ENCODE measurements around the gene PCSK5. TPM values are rescaled to one million over a fixed set of nuclear protein-coding genes. Genes with fewer than 3 reads are reported as not detected.

PCSK5 gene
- total RNA-seq, 4 donors from 2014 or later: 9.6 to 41.8 (median 15.1) TPM

DNA sequence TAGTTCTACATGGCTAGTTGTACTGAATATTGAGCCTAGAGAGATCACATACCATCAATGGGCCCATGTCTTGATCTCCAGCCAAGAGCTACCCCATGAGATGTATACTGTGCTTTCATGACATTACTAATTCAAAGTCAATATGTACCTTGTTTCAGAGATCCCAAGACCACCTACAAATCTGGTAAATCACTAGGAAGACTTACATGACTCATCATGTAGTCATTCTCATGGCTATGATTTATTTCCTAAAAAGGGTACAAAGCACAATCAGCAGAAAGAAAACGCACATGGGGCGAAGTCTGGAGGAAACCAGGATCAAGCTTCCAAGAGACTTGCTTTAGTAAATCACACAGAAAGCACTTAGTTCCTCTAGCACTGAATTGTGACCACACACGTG is 103.0 kb downstream of the PCSK5 start:
- intact Hi-C loops (cut with DNase I): no loop called here
- H3K27me3 ChIP-seq: no peaks in the 10 kb centered on the region
- TF ChIP-seq, protein P1, sequence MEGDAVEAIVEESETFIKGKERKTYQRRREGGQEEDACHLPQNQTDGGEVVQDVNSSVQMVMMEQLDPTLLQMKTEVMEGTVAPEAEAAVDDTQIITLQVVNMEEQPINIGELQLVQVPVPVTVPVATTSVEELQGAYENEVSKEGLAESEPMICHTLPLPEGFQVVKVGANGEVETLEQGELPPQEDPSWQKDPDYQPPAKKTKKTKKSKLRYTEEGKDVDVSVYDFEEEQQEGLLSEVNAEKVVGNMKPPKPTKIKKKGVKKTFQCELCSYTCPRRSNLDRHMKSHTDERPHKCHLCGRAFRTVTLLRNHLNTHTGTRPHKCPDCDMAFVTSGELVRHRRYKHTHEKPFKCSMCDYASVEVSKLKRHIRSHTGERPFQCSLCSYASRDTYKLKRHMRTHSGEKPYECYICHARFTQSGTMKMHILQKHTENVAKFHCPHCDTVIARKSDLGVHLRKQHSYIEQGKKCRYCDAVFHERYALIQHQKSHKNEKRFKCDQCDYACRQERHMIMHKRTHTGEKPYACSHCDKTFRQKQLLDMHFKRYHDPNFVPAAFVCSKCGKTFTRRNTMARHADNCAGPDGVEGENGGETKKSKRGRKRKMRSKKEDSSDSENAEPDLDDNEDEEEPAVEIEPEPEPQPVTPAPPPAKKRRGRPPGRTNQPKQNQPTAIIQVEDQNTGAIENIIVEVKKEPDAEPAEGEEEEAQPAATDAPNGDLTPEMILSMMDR (IDR thresholded peaks at IDR 0.05): no peak
- no peak for TF ChIP-seq POLR2A (IDR thresholded peaks at IDR 0.05)
- no peaks in the 10 kb centered on the region for H3K36me3 ChIP-seq
- H3K27ac ChIP-seq: no peak overlapping the region
- peaks cover 8 to 10% of the 10 kb centered on the region in 2 donors for H3K4me1 ChIP-seq
- no peak overlapping the region for H3K4me3 ChIP-seq (replicated peaks in 1 of 3)
- no peak for DNase-seq
- no peaks in the 10 kb centered on the region for H3K9me3 ChIP-seq
- WGBS, 2 donors: 89 to 90% methylated on average over 3 of the region's 3 CpGs

DNA sequence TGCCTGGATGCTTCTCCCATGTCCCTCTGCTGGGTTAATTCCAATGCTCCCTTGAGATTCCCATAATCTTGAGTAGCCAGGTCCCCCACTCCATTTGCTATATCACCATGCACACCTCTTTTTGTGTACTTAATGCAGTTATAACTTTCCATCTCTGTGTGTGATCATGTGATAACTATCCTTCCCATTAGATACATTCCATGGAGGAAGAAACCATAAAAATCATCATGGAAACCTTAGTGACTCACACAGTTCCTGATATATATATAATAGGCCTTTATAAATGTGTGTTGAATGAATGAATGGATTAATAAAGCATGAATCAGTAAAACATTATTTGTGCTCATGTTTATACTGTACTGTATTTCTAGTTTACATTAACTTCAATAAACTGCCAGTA is 104.6 kb downstream of the PCSK5 start:
- H3K36me3 ChIP-seq: no peaks in the 10 kb centered on the region
- no peaks in the 10 kb centered on the region for H3K27me3 ChIP-seq
- no peak for TF ChIP-seq POLR2A (IDR thresholded peaks at IDR 0.05)
- TF ChIP-seq, protein P1 (IDR thresholded peaks at IDR 0.05): no peak
- H3K4me3 ChIP-seq (replicated peaks in 1 of 3): no peak overlapping the region
- no peaks in the 10 kb centered on the region for H3K9me3 ChIP-seq
- intact Hi-C loops (cut with DNase I): no loop called here
- no peak overlapping the region for H3K27ac ChIP-seq
- DNase-seq: no peak
- peaks cover 8 to 11% of the 10 kb centered on the region in 2 donors for H3K4me1 ChIP-seq

DNA sequence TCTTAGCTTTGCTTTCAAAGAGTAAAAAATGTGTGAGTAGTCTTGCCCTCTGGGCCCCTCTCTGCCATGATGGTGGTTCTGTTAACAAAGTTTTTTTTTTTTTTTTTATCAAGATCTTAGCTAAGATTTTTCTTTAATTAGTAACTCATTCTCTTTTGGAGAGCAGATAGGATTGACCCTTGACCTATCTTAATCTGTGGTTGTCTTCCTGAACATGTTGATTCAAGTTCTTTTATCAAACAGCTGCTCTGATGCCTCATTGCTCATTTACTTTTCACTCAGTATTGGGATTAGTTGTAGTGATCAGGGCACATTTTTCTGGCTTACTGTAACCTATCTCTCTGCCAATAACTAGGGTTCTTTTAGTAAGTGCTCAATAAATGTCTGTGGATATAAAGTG is 106.3 kb downstream of the PCSK5 start:
- peaks cover 8 to 11% of the 10 kb centered on the region in 2 donors for H3K4me1 ChIP-seq
- TF ChIP-seq, protein P1 (IDR thresholded peaks at IDR 0.05): no peak
- TF ChIP-seq POLR2A (IDR thresholded peaks at IDR 0.05): no peak
- H3K27me3 ChIP-seq: no peaks in the 10 kb centered on the region
- no peaks in the 10 kb centered on the region for H3K36me3 ChIP-seq
- no peaks in the 10 kb centered on the region for H3K9me3 ChIP-seq
- DNase-seq: no peak
- H3K27ac ChIP-seq: no peak overlapping the region
- no peak overlapping the region for H3K4me3 ChIP-seq (replicated peaks in 1 of 3)
- intact Hi-C loops (cut with DNase I): no loop called here

DNA sequence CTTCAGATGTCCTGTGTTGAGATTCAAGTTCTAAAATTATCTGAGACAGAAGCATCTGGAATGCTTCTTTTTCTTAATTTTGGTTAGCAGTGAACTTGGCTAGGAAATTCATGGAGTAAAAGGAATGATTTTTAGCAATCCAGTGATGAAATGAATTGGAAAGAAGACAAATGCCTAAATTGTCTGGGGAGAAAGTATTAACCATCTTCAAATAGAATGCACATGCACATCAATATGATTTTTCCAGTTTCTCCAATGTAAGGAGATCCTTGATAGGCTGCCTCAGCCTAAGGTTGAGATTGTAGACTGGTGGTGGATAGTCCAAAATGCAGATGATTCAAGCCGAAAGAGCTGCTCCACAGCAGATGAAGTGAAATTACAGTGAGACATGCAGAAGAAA is 106.7 kb downstream of the PCSK5 start:
- TF ChIP-seq, protein P1 (IDR thresholded peaks at IDR 0.05): no peak
- TF ChIP-seq POLR2A (IDR thresholded peaks at IDR 0.05): no peak
- Histone ChIP-seq H3K27me3 (no peaks in the 10 kb centered on the region), H3K27ac (no peak overlapping the region), H3K4me1 (peaks cover 8 to 11% of the 10 kb centered on the region in 2 donors), H3K9me3 (no peaks in the 10 kb centered on the region), H3K4me3 (replicated peaks in 1 of 3) (no peak overlapping the region), H3K36me3 (no peaks in the 10 kb centered on the region)
- 93 to 100% methylated on average over 1 of the region's 1 CpG for WGBS, 2 donors
- intact Hi-C loops (cut with DNase I): no loop called here
- no peak for DNase-seq

DNA sequence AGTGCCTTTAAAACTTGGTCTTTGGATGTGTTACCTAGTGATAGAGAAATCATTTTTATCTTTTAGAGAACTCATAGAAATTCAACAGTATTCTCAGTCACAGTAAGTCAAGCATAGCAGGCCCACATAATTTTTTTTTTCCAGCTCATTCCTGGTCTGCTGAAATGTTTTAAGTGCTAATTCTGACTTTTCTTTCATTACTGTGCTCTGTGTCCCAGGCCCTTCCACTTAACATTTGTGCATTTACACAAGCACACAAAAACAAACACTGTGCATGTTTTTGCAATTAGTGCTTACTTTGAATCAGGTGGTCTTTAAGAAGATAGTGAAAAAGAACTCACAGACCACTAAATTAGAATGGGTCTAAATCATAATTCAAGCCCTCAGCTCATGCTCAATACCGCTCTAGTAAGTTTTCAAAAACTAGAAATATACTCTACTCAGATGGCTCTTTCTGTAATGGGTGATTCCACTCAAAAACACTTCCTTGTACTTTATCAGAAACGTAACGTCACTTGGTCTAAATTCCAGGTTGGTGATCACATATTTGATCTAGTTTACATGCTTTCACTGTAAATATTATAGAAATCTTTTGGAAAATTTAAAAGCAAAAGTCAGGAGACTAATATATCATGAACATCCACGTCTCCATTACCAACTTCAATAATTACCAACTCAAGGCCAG is 107.8 kb downstream of the PCSK5 start:
- TF ChIP-seq, protein P1 (IDR thresholded peaks at IDR 0.05): no peak
- no peak for TF ChIP-seq POLR2A (IDR thresholded peaks at IDR 0.05)
- intact Hi-C loops (cut with DNase I): no loop called here
- no peak overlapping the region for H3K4me3 ChIP-seq (replicated peaks in 1 of 3)
- H3K27ac ChIP-seq: peak overlapping the region in 1 of 3 donors; percentile 36
- no peaks in the 10 kb centered on the region for H3K27me3 ChIP-seq
- peaks cover 8 to 11% of the 10 kb centered on the region in 2 donors for H3K4me1 ChIP-seq
- H3K9me3 ChIP-seq: no peaks in the 10 kb centered on the region
- 79 to 80% methylated on average over 4 of the region's 4 CpGs for WGBS, 2 donors
- no peaks in the 10 kb centered on the region for H3K36me3 ChIP-seq
- no peak for DNase-seq
